H9 (cell line): Measurements from ENCODE around the gene WDR64. TPM values are rescaled to one million over a fixed set of nuclear protein-coding genes. Genes with fewer than 3 reads are reported as not detected.

Experiments used
- DNase-seq: peaks from one replicate; pipeline ENCODE4 v3.0.0-alpha.2; 2017
- H2AFZ ChIP-seq: one replicate; pipeline ENCODE4 v1.6.1; 2013; ENCODE audit warnings: mild to moderate bottlenecking, low read length, control low read depth, moderate library complexity
- H2AK5ac ChIP-seq: 2 replicates; pipeline ENCODE4 v1.6.1; 2013; ENCODE audit warnings: low read length, control low read depth, mixed read lengths; ENCODE audit not compliant: insufficient read length
- H2BK120ac ChIP-seq: one replicate; pipeline ENCODE4 v1.6.1; 2013; ENCODE audit warnings: low read depth, mild to moderate bottlenecking, low read length, control low read depth, inconsistent platforms; ENCODE audit not compliant: poor library complexity, severe bottlenecking
- H2BK12ac ChIP-seq: 2 replicates; pipeline ENCODE4 v1.6.1; 2013; ENCODE audit warnings: low read length, control low read depth, mixed read lengths, low read depth; ENCODE audit not compliant: insufficient read length
- H2BK15ac ChIP-seq: 2 replicates; pipeline ENCODE4 v1.6.1; 2013; ENCODE audit warnings: low read depth, low read length, control low read depth
- H2BK20ac ChIP-seq: one replicate; pipeline ENCODE4 v1.6.1; 2013; ENCODE audit warnings: low read depth, mild to moderate bottlenecking, low read length, control low read depth, inconsistent platforms; ENCODE audit not compliant: poor library complexity, severe bottlenecking
- H2BK5ac ChIP-seq: 2 replicates; pipeline ENCODE4 v1.6.1; 2013; ENCODE audit warnings: low read length, control low read depth, mixed read lengths; ENCODE audit not compliant: insufficient read length
- H3K14ac ChIP-seq: 2 replicates; pipeline ENCODE4 v1.6.1; 2013; ENCODE audit warnings: low read length, control low read depth; ENCODE audit not compliant: insufficient read depth
- H3K18ac ChIP-seq: 2 replicates; pipeline ENCODE4 v1.6.1; 2013; ENCODE audit warnings: low read depth, mild to moderate bottlenecking, mixed read lengths, low read length, control low read depth; ENCODE audit not compliant: insufficient read length
- H3K23ac ChIP-seq: 2 replicates; pipeline ENCODE4 v1.6.1; 2013; ENCODE audit warnings: low read length, control low read depth, mixed read lengths, low read depth; ENCODE audit not compliant: insufficient read length
- H3K23me2 ChIP-seq: 2 replicates; pipeline ENCODE4 v1.6.1; 2013; ENCODE audit warnings: low read depth, mild to moderate bottlenecking, mixed read lengths, low read length, control low read depth; ENCODE audit not compliant: insufficient read length, poor library complexity, severe bottlenecking
- H3K27ac ChIP-seq: 2 replicates; pipeline ENCODE4 v1.5.1; 2013; ENCODE audit warnings: low read length, control low read depth, mixed read lengths, low read depth; ENCODE audit not compliant: insufficient read length
- H3K27me3 ChIP-seq: 2 replicates; pipeline ENCODE4 v1.6.1; 2013; ENCODE audit warnings: low read length, control low read depth, inconsistent platforms; ENCODE audit not compliant: insufficient read depth
- H3K4ac ChIP-seq: 2 replicates; pipeline ENCODE4 v1.6.1; 2013; ENCODE audit warnings: low read depth, mild to moderate bottlenecking, control low read depth, inconsistent platforms, low read length, moderate library complexity
- H3K4me1 ChIP-seq: 2 replicates; pipeline ENCODE4 v1.6.1; 2013; ENCODE audit warnings: low read length, control low read depth, inconsistent platforms; ENCODE audit not compliant: insufficient read depth
- H3K4me2 ChIP-seq: 2 replicates; pipeline ENCODE4 v1.6.1; 2013; ENCODE audit warnings: low read length, control low read depth, mixed read lengths; ENCODE audit not compliant: insufficient read length, insufficient read depth
- H3K56ac ChIP-seq: 2 replicates; pipeline ENCODE4 v1.6.1; 2013; ENCODE audit warnings: low read depth, mild to moderate bottlenecking, mixed read lengths, low read length, control low read depth; ENCODE audit not compliant: insufficient read length
- H3K79me1 ChIP-seq: 2 replicates; pipeline ENCODE4 v1.6.1; 2013; ENCODE audit warnings: low read depth, mild to moderate bottlenecking, moderate library complexity, low read length, control low read depth, inconsistent platforms; ENCODE audit not compliant: insufficient read depth, poor library complexity, severe bottlenecking
- H3K79me2 ChIP-seq: 2 replicates; pipeline ENCODE4 v1.6.1; 2013; ENCODE audit warnings: low read length, control low read depth, inconsistent platforms; ENCODE audit not compliant: insufficient read depth
- H3K9ac ChIP-seq: 2 replicates; pipeline ENCODE4 v1.6.1; 2013; ENCODE audit warnings: low read length, control low read depth, mixed read lengths; ENCODE audit not compliant: insufficient read length; ENCODE audit errors: extremely low read depth
- H3K9me3 ChIP-seq: one replicate; pipeline ENCODE4 v1.6.1; 2013; ENCODE audit warnings: low read depth, low read length, inconsistent platforms; ENCODE audit not compliant: control insufficient read depth
- H3T11ph ChIP-seq: one replicate; pipeline ENCODE4 v1.6.1; 2013; ENCODE audit warnings: mild to moderate bottlenecking, low read length, control low read depth, inconsistent platforms
- H4K20me1 ChIP-seq: one replicate; pipeline ENCODE4 v1.6.1; 2013; ENCODE audit not compliant: control insufficient read depth, insufficient read length, insufficient read depth
- H4K5ac ChIP-seq: 2 replicates; pipeline ENCODE4 v1.6.1; 2013; ENCODE audit warnings: low read depth, mild to moderate bottlenecking, mixed read lengths, low read length, control low read depth; ENCODE audit not compliant: insufficient read length
- H4K8ac ChIP-seq: replicated peaks from 2 replicates; pipeline ENCODE4 v1.6.1; 2013; ENCODE audit warnings: low read length, control low read depth, mixed read lengths, low read depth; ENCODE audit not compliant: insufficient read length
- H4K91ac ChIP-seq: 2 replicates; pipeline ENCODE4 v1.6.1; 2013; ENCODE audit warnings: low read depth, mild to moderate bottlenecking, moderate library complexity, mixed read lengths, low read length, control low read depth; ENCODE audit not compliant: insufficient read length
- H3K27ac Mint-ChIP-seq, 3 experiments: 2 replicates in 2 of 3; 3 replicates in 1 of 3; pipeline ENCODE4 v1.8.0; 2020 to 2021; ENCODE audit warnings: mixed read lengths in 3 of 3, mild to moderate bottlenecking in 1 of 3, moderate library complexity in 1 of 3
- H3K27me3 Mint-ChIP-seq: 2 replicates; pipeline ENCODE4 v1.8.0; 2021; ENCODE audit warnings: low read depth, mild to moderate bottlenecking, moderate library complexity, mixed read lengths
- H3K36me3 Mint-ChIP-seq, 3 experiments: 2 replicates in 2 of 3; 3 replicates in 1 of 3; pipeline ENCODE4 v1.8.0; 2020 to 2021; ENCODE audit warnings: low read depth in 3 of 3, mixed read lengths in 3 of 3; ENCODE audit not compliant: insufficient read depth in 1 of 3
- H3K4me1 Mint-ChIP-seq, 2 experiments: 2 replicates each; pipeline ENCODE4 v1.8.0; 2020; ENCODE audit warnings: mixed read lengths in 2 of 2
- H3K4me3 Mint-ChIP-seq, 2 experiments: 2 replicates in 1 of 2; 3 replicates in 1 of 2; pipeline ENCODE4 v1.8.0; 2020 to 2021; ENCODE audit warnings: mild to moderate bottlenecking in 2 of 2, mixed read lengths in 2 of 2, moderate library complexity in 1 of 2
- H3K9me3 Mint-ChIP-seq, 2 experiments: 2 replicates in 1 of 2; 3 replicates in 1 of 2; pipeline ENCODE4 v1.8.0; 2020; ENCODE audit warnings: mild to moderate bottlenecking in 2 of 2, mixed read lengths in 2 of 2, moderate library complexity in 1 of 2
- WGBS: extraction: QIAGEN DNeasy Blood & Tissue Kit; methylation state at CpG from one replicate; pipeline ENCODE4 v1.1.7; 2013; ENCODE audit warnings: missing lambda C conversion rate, low lambda C conversion rate, mixed read lengths; ENCODE audit not compliant: insufficient read length; ENCODE audit errors: extremely low coverage; 5-methylcytosine and 5-hydroxymethylcytosine counted together
- total RNA-seq: library from RNA; stranded (reverse); gene quantifications from 2 replicates; pipeline ENCODE4 v1.2.1, GENCODE V29; 2021
- TF ChIP-seq, protein P1 (sequence below): fragments of 200-600 bp; sonication (generic); conservative IDR thresholded peaks from 3 replicates; pipeline ENCODE4 v1.8.0; 2021; ENCODE audit warnings: antibody characterized with exemption, mild to moderate bottlenecking

Gene WDR64
- total RNA-seq, 1 experiment from 2014 or later, result not detected

DNA sequence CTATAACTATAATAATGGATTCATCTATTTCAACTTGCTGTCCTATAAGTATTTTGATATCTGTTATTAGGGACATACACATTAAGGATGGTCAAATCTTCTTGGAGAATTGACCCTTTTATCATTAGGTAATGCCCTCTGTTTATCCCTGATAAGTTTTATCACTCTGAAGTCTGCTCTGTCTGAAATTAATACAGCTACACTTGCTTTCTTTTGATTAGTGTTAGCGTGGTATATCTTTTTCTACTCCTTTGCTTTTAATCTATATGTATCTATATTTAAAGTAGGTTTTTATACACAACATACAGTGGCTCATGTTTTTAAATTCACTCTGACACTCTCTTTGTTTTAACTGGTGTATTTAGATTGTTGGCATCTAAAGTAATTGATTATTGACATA lies 126.0 kb downstream of the WDR64 start:
- H3K4me1 Mint-ChIP-seq, result peaks cover 0 to 2% of the 10 kb centered on the region in 2 experiments; a peak in 1 of 4 replicates
- no peaks in the 10 kb centered on the region for H3K27me3 ChIP-seq
- H3K56ac ChIP-seq, result no peak overlapping the region
- H3K4me3 Mint-ChIP-seq, result no peak overlapping the region
- H3K9me3 ChIP-seq, result no peaks in the 10 kb centered on the region
- H3T11ph ChIP-seq, result no peak overlapping the region
- no peak for DNase-seq
- no peaks in the 10 kb centered on the region for H3K4me1 ChIP-seq
- no peak overlapping the region for H2BK5ac ChIP-seq
- H3K9me3 Mint-ChIP-seq, result no peaks in the 10 kb centered on the region
- H2BK120ac ChIP-seq, result no peak overlapping the region
- H3K23me2 ChIP-seq, result no peaks in the 10 kb centered on the region
- H2BK12ac ChIP-seq, result no peak overlapping the region
- H3K79me1 ChIP-seq, result no peaks in the 10 kb centered on the region
- no peak overlapping the region for H3K18ac ChIP-seq
- H4K8ac ChIP-seq, result no peak overlapping the region
- H4K20me1 ChIP-seq, result no peaks in the 10 kb centered on the region
- no peak overlapping the region for H2BK20ac ChIP-seq
- WGBS, result no CpG with 5 or more reads among the region's 1 CpG
- H2AK5ac ChIP-seq, result no peak overlapping the region
- no peak overlapping the region for H3K27ac ChIP-seq
- no peaks in the 10 kb centered on the region for H3K36me3 Mint-ChIP-seq
- H2AFZ ChIP-seq, result no peak overlapping the region
- no peak overlapping the region for H3K4me2 ChIP-seq
- H4K91ac ChIP-seq, result no peak overlapping the region
- no peak overlapping the region for H3K27ac Mint-ChIP-seq
- no peak overlapping the region for H3K9ac ChIP-seq
- no peak overlapping the region for H3K14ac ChIP-seq
- TF ChIP-seq, protein P1, sequence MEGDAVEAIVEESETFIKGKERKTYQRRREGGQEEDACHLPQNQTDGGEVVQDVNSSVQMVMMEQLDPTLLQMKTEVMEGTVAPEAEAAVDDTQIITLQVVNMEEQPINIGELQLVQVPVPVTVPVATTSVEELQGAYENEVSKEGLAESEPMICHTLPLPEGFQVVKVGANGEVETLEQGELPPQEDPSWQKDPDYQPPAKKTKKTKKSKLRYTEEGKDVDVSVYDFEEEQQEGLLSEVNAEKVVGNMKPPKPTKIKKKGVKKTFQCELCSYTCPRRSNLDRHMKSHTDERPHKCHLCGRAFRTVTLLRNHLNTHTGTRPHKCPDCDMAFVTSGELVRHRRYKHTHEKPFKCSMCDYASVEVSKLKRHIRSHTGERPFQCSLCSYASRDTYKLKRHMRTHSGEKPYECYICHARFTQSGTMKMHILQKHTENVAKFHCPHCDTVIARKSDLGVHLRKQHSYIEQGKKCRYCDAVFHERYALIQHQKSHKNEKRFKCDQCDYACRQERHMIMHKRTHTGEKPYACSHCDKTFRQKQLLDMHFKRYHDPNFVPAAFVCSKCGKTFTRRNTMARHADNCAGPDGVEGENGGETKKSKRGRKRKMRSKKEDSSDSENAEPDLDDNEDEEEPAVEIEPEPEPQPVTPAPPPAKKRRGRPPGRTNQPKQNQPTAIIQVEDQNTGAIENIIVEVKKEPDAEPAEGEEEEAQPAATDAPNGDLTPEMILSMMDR, result no peak
- no peak overlapping the region for H2BK15ac ChIP-seq
- no peaks in the 10 kb centered on the region for H3K79me2 ChIP-seq
- no peak overlapping the region for H3K4ac ChIP-seq
- no peak overlapping the region for H4K5ac ChIP-seq
- H3K23ac ChIP-seq, result no peak overlapping the region
- no peaks in the 10 kb centered on the region for H3K27me3 Mint-ChIP-seq
